GM18517 (cell line): ENCODE measurements around the gene FTO.
A peak's percentile ranks its signal among the peaks of the same experiment; 100 is the strongest.
"Not testable (repeated sequence)": the region's sequence is repeated elsewhere in the genome, so short reads cannot be mapped to it uniquely, and the experiment has no call there.

Source experiments
- ATAC-seq: cut with Tn5 transposase; IDR thresholded peaks from one replicate; pipeline ENCODE4 v1.9.1; 2021; ENCODE audit warnings: mild to moderate bottlenecking, moderate library complexity; ENCODE audit not compliant: unreplicated experiment

The FTO gene

DNA sequence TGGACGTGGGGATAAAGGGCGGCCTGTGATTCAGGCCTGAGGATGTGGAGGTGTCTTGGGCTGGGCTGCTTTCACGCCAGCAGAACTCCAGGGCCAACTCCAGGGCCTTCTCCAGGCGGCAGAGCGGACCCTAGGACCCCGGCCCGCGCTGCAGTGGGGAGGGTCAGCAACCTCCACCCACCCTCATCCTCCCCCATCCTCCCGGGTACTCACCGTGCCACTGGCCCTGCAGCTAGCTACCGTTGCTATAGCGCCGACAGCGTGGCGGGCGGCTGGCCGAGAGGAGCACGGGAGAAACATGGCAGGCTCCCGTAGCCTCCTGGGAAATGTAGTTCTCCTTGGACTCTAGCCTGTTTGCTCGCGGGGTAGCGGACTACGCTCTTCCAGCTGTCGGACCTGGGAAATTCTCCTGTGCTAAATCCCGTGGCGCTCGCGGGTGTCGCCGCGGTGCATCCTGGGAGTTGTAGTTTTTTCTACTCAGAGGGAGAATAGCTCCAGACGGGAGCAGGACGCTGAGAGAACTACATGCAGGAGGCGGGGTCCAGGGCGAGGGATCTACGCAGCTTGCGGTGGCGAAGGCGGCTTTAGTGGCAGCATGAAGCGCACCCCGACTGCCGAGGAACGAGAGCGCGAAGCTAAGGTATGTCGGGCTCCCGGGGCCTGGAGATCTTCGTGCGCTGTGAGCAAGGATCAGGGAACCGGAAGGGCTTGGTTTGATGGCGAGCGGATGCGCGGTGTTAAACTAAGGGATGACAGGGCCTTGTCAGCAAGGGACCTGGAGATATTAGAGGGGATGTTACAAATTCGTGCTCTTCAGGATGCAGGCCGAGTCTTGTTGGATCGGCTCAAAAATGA lies at the start of gene FTO, which contains the start of gene RPGRIP1L:
Gene FTO (plus strand): TSS at position 567 of the 855 bp plus-strand sequence.
Gene RPGRIP1L (minus strand): TSS at position 270 of the 855 bp plus-strand sequence. CDS start 3,136 bp downstream, outside the sequence.
- ATAC-seq, result peak; percentile 99

- no peak for ATAC-seq
These were observed 49.0 kb upstream of the FTO start for GRCh38 chr16:53654946-53655345.

GRCh38 chr16:53662072-53662471 lies 41.9 kb upstream of the FTO start:
- no peak for ATAC-seq

DNA sequence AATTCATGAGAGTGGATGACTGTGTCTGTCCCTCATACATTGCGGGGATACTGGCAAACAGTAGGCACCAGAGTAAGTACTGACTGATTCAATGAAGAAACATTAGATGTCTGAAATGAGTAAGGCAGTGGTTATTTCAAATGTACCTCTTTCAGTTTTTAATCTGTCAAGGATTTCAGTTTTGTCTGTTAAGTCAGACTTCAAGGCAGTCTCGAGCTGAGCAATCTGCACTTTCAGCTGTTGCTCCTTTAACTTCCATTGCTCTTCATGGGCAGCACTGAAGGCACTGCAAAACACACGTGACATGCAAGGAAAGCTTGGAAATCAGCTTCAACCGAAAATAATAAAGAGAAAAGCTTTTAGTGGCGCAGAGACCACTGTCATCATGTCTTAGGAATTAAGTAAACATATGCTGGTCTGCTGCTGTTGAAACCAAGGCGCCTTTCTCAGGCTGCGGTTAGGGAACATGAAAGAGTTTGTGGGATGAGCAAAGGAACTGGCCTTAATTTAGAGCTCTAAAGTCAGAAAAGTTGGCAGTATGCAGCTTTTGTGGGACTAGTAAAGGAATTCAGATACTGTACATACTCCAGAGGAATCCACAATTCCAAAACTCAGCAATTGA lies 39.1 kb upstream of the FTO start:
- no peak for ATAC-seq

DNA sequence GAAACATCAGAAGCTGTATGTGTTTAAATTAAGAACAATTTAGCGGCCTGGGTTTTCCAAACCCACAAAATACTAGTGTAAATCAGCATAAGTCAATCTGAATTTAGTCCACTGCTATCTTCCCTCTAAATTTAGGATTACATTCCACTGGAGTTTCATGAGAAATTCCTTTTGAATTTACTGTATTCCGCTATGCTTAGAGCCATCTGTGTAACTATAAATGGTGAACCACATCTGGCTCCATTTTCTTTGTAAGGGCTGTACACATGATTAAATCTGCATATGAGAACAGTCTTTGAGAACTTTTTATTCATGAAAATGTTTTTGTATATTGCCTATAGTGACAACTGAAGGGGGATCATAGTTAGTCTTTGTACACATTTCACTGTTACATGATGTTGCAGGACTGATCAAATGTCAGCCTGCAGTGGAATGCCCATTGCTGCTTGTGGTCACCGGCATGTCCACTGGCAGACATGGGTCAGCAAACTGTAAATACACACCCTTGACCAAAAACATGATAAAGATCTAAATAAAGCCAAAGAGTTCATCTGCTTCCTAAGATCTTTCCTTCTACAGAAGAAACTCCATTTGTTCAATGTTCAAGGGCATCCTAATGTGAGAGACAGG lies 37.1 kb upstream of the FTO start:
- ATAC-seq, result no peak

DNA sequence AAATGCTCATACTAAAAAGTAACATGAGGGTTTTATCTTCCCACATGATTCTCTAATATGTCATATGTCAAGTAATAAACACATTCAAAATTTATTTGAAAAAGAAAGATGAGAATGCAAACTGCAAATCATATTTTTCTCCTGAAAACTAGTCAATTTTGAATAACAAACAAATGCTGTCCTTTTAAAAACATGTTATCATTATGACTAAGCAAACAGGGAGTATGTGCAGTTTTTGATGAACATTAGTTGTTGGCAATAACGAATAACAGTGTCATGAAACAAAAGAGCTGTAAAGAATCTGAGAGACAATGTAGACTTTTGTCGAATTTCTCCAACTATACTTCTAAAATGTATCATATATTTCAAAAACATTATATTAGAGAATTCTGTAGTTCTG lies 35.1 kb upstream of the FTO start:
- ATAC-seq, result no peak

GRCh38 chr16:53672461-53672860 lies 31.5 kb upstream of the FTO start:
- no peak for ATAC-seq

GRCh38 chr16:53673189-53673588 lies 30.8 kb upstream of the FTO start:
- ATAC-seq, result no peak

DNA sequence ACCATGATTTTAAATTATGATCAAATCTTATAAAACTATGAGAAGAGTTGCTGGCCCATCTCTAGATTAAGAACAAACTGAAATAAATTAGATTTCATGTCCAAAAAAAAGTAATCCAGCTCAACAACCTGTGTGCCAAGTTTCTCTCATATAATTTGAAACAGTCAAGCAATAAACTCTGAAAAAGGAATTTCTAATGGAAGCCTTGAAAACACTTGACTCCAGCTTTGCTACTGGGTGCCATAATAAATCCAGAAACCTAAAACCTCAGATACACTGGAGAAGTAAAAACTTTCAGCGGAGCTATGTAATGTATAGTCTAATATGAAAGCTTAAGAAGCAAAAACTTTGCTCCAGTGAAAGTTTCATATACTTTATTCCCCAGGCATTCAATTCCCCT lies 25.8 kb upstream of the FTO start:
- no peak for ATAC-seq

DNA sequence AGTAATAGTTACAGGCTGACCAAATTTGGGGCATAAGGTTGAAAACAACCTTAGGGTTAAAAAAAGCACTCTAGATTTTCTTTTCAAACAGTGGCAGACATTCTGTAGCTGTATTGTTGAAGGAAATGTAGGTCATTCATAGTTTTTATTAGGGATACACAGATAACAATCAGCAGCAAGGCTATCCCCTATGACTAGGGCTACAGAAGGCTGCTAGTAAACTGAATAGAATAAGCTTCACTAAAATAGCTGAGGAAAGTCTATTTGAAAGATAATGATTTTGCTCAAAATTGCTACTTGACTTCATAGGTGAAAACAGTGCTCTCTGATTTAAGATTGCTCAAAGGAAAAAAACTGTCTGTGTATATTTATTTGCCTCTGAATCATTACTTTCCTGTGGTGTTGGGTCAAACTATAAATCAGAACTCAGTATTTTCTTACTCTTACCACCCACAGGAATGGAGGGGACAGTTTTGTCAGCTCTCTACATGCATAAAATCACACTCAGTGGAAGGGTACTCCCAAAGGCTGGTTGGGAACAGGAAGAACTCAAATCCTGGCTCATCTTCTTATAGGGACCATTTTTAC lies 25.1 kb upstream of the FTO start:
- no peak for ATAC-seq

GRCh38 chr16:53680756-53681155 lies 23.2 kb upstream of the FTO start:
- ATAC-seq, result no peak

DNA sequence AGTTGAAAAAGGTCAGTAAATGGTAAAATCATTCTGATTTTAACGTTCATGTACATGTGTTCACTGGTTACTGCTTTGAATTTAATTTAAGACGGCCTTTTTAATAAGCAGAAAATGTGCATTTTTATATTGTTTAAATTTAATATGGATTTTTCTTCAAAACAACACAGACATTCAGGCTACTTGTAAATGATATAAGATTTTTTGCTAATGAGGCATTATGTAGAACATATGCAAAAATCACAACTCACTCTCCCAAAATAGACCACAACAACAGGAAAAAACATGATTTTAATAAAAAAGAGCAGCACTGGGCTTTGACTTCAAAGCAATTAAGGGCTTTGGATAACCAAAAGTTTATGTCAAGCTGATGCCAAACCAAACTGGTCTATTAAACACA lies 22.6 kb upstream of the FTO start:
- ATAC-seq, result no peak

GRCh38 chr16:53685334-53685733 lies 18.6 kb upstream of the FTO start:
- ATAC-seq, result not testable (repeated sequence)

DNA sequence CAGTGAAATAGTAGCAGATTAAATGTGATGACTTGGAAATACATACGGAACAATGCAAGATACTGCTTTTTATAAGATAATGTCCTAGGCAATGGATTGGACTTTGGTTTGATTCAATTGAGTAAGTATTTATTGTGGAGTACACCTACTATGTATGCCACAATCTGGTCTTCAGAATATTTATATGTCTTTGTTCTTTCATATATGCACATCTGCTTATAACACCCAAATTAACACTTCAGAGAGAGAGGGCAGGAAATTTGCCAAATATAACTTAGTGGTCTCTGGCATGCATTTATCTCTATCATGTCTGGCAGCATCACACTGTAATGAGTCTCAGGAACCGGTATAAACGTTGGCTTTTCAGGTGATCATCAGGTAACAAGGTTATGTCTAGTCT lies 17.2 kb upstream of the FTO start:
- no peak for ATAC-seq

- ATAC-seq, result no peak
These were observed 14.3 kb upstream of the FTO start for GRCh38 chr16:53689636-53690035.

DNA sequence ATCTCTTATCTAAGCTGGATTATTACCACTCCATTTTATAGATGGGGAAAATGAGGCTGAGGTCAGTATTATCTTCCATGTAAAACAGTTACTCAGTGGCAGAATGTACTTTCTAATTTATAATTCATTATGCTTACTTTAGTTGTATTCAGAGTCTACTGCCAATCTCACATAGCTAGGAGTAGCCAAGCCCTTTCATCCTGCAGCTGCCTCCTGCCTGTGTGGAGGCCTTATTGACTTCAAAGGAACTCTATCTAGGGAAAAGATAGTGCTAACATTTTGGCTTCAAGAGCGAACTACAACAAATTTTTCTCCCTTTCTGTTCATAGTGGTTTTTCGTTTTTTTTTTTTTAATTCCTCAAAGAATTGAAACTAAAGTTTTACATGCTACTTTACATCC lies 13.2 kb upstream of the FTO start:
- no peak for ATAC-seq

DNA sequence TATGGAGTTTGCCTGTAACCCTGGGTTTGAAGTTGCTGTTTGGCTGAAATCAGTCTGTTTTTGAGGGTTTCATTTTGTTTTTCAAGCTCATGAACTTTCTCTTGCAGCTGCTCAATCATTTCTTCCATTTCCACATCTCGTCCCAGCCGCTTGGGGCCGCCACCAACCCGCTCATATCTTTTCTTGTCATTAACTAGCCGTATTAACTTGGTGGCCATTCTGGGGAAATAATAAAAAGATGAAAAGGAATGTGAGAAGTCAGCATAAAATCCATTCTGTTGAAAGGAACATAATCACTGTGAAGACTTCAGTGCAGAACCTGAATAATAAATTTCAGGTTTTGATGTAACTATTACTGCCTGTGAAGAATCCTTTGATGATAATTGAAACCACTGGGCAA lies 11.8 kb upstream of the FTO start:
- ATAC-seq, result no peak

GRCh38 chr16:53693320-53693719 lies 10.6 kb upstream of the FTO start:
- ATAC-seq, result no peak

DNA sequence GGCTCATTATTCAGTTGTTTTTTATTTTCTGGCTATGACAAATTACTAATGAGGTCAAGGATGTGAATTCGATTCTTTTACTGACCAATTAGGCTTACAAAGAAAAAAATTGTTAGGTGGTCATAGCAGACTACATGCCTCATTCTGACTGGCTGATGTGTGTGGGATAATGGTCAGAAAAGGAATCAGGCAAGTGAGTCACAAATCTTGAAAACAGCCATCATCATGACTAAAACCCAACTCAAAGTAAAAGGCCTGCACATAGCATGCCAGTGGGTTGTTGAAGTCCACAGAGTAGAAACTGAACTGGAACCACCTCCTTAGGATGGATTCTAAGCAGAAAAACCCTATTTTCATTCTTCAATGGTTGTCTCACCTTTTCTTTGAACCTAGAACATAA lies 8.9 kb upstream of the FTO start:
- ATAC-seq, result no peak

DNA sequence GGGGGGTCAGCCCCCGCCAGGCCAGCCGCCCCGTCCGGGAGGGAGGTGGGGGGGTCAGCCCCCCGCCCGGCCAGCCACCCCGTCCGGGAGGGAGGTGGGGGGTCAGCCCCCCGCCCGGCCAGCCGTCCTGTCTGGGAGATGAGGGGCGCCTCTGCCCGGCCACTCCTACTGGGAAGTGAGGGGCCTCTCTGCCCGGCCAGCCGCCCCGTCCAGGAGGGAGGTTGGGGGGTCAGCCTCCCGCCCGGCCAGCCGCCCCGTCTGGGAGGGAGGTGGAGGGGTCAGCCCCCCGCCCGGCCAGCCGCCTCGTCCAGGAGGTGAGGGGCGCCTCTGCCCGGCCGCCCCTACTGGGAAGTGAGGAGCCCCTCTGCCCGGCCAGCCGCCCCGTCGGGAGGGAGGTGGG lies 5.7 kb upstream of the FTO start:
- ATAC-seq, result not testable (repeated sequence)

GRCh38 chr16:53704445-53704813 lies 473 bp downstream of the FTO start:
- no peak for ATAC-seq

DNA sequence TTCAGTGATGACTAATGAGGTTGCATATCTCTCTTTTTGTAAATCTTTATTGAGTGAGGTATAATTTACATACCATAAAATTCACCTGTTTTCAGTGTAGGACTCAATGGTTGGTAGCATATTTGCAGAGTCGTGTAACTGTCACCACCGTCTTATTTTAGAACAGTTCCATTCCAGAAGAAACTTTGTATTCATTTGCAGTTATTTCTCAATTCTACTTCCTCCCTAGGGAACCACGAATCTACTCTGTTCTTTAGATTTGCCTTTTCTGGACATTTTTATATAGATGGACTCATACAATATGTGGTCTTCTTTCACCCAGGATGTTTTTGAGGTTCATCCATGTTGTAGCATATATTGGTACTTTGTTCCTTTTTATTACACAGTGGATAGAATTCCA lies 3.7 kb downstream of the FTO start:
- ATAC-seq, result no peak
